CD4-positive, alpha-beta memory T cell (primary cell): ENCODE results near the gene CGNL1. TPM values are rescaled to one million over a fixed set of nuclear protein-coding genes. Genes with fewer than 3 reads are reported as not detected.

Experiments
- CTCF ChIA-PET: fragments of 350-600 bp; sonication (Branson Sonifier 250); formaldehyde crosslinking; loops from one replicate; lab custom pipeline; 2021; ENCODE audit warnings: inconsistent platforms; ENCODE audit not compliant: partially characterized antibody; lab: Charles Lee
- POLR2A ChIA-PET: fragments of 350-600 bp; sonication (Branson Sonifier 250); formaldehyde crosslinking; loops from one replicate; lab custom pipeline; 2021; ENCODE audit not compliant: partially characterized antibody; lab: Charles Lee
- DNase-seq, 5 donors: peaks; one replicate each; pipeline versions ENCODE4 v3.0.0 to v3.0.0-alpha.2; 2020 to 2022; ENCODE audit warnings: mixed read lengths in 1 of 5
- H3K27ac ChIP-seq: one replicate; pipeline ENCODE4 v1.7.0; 2013; ENCODE audit warnings: low read depth, low read length
- H3K27me3 ChIP-seq: 2 replicates; pipeline ENCODE4 v1.7.0; 2013; ENCODE audit warnings: mild to moderate bottlenecking, low read length, moderate library complexity; ENCODE audit not compliant: insufficient read depth
- H3K36me3 ChIP-seq: 2 replicates; pipeline ENCODE4 v1.7.0; 2013; ENCODE audit warnings: mild to moderate bottlenecking, low read length, moderate library complexity; ENCODE audit not compliant: insufficient read depth
- H3K4me1 ChIP-seq: 2 replicates; pipeline ENCODE4 v1.7.0; 2013; ENCODE audit warnings: mild to moderate bottlenecking, low read length, moderate library complexity; ENCODE audit not compliant: insufficient read depth
- H3K4me3 ChIP-seq, 2 donors: one replicate each; pipeline ENCODE4 v1.7.0; 2013; ENCODE audit warnings: low read length in 2 of 2, mild to moderate bottlenecking in 1 of 2
- H3K9me3 ChIP-seq, 2 donors: one replicate each; pipeline ENCODE4 v1.7.0; 2013; ENCODE audit warnings: low read length in 2 of 2, control low read depth in 1 of 2; ENCODE audit not compliant: control insufficient read depth in 1 of 2
- H3K27ac Mint-ChIP-seq, 7 donors: one replicate each; pipeline ENCODE4 v1.8.0; 2020 to 2021; ENCODE audit warnings: mixed read lengths in 7 of 7, mild to moderate bottlenecking in 6 of 7, inconsistent platforms in 3 of 7, moderate library complexity in 3 of 7
- H3K27me3 Mint-ChIP-seq, 2 donors: one replicate each; pipeline ENCODE4 v1.8.0; 2020 to 2021; ENCODE audit warnings: mixed read lengths in 2 of 2
- H3K36me3 Mint-ChIP-seq, 2 donors: one replicate each; pipeline ENCODE4 v1.8.0; 2020 to 2021; ENCODE audit warnings: mixed read lengths in 2 of 2, inconsistent platforms in 1 of 2, mild to moderate bottlenecking in 1 of 2
- H3K4me1 Mint-ChIP-seq, 4 donors: one replicate each; pipeline ENCODE4 v1.8.0; 2020 to 2021; ENCODE audit warnings: mixed read lengths in 4 of 4, mild to moderate bottlenecking in 1 of 4
- H3K4me3 Mint-ChIP-seq, 8 donors: one replicate each; pipeline ENCODE4 v1.8.0; 2020 to 2021; ENCODE audit warnings: mixed read lengths in 8 of 8, mild to moderate bottlenecking in 7 of 8, moderate library complexity in 6 of 8, inconsistent platforms in 3 of 8
- H3K9me3 Mint-ChIP-seq, 8 donors: one replicate each; pipeline ENCODE4 v1.8.0; 2020 to 2021; ENCODE audit warnings: mixed read lengths in 8 of 8, mild to moderate bottlenecking in 5 of 8, inconsistent platforms in 3 of 8, moderate library complexity in 1 of 8
- intact Hi-C: fragments of 100-400 bp; cut with micrococcal nuclease; formaldehyde crosslinking; loops from one replicate; pipeline ENCODE4 v1.15.1; 2023
- polyA plus RNA-seq, 2 donors: library from polyadenylated mRNA; unstranded; fragments of 300-500 nt; fragmentation: Illumina TruSeq; gene quantifications; one replicate each; pipeline ENCODE4 v1.2.3, GENCODE V29; 2021
- total RNA-seq, 2 experiments: library from RNA; stranded (reverse); gene quantifications; one replicate each; pipeline ENCODE4 v1.2.3, GENCODE V29; 2021

The CGNL1 gene
- total and polyA plus RNA-seq, 4 experiments from 2014 or later: not detected

- intact Hi-C loops: no loop called here
- ChIA-PET CTCF (interaction anchor here (1.3 to 6.2 kb wide), 2 partner anchors 86 to 302 kb away, joined by 3 to 57 read pairs; no protein-coding TSS in a partner anchor), POLR2A (no interaction called here)
These were observed 181.5 kb downstream of the CGNL1 start for GRCh38 chr15:57557810-57558209.

GRCh38 chr15:57559875-57560274, 183.6 kb downstream of the CGNL1 start:
- peaks cover 12% of the 10 kb centered on the region for H3K4me1 ChIP-seq
- no peaks in the 10 kb centered on the region for H3K36me3 ChIP-seq
- Mint-ChIP-seq H3K27me3 (peaks cover 0 to 1% of the 10 kb centered on the region in 2 donors), H3K4me3 (no peak overlapping the region), H3K9me3 (peaks cover 0 to 1% (median 0%) of the 10 kb centered on the region in 8 donors), H3K27ac (no peak overlapping the region), H3K36me3 (no peaks in the 10 kb centered on the region), H3K4me1 (peaks cover 17 to 30% (median 23%) of the 10 kb centered on the region in 4 donors)
- DNase-seq: peak in 4 of 5 donors; percentile 31 to 52 (median 46)
- intact Hi-C loops: loop anchor here (1.0 to 10.0 kb wide), 5 partner anchors 81 to 1965 kb away; partner anchors contain the start of gene POLR2M
- H3K27ac ChIP-seq: no peak overlapping the region
- ChIA-PET CTCF (interaction anchor here (0.8 to 6.2 kb wide), 25 partner anchors 9 to 442 kb away, joined by 3 to 57 read pairs (median 4); partner anchors contain the start of gene POLR2M), POLR2A (interaction anchor here (1.1 kb wide), 1 partner anchor 27 kb away, joined by 3 read pairs; no protein-coding TSS in a partner anchor)
- no peak overlapping the region for H3K4me3 ChIP-seq
- no peaks in the 10 kb centered on the region for H3K9me3 ChIP-seq
- no peaks in the 10 kb centered on the region for H3K27me3 ChIP-seq

More at GRCh38 chr15:57557810-57558209, 181.5 kb downstream of the CGNL1 start:
- Mint-ChIP-seq H3K4me3 (no peak overlapping the region), H3K27me3 (peaks cover 0 to 4% of the 10 kb centered on the region in 2 donors), H3K4me1 (peaks cover 11 to 19% (median 15%) of the 10 kb centered on the region in 4 donors), H3K36me3 (no peaks in the 10 kb centered on the region), H3K9me3 (peaks cover 0 to 3% (median 0%) of the 10 kb centered on the region in 8 donors), H3K27ac (no peak overlapping the region)
- Histone ChIP-seq H3K27me3 (no peaks in the 10 kb centered on the region), H3K4me1 (peaks cover 12% of the 10 kb centered on the region), H3K9me3 (no peaks in the 10 kb centered on the region), H3K27ac (no peak overlapping the region), H3K36me3 (no peaks in the 10 kb centered on the region), H3K4me3 (no peak overlapping the region)
- no peak for DNase-seq

GRCh38 chr15:57561041-57561711, 184.9 kb downstream of the CGNL1 start:
- Histone ChIP-seq H3K27me3 (no peaks in the 10 kb centered on the region), H3K4me1 (peaks cover 24% of the 10 kb centered on the region), H3K27ac (no peak overlapping the region), H3K9me3 (no peaks in the 10 kb centered on the region), H3K4me3 (no peak overlapping the region), H3K36me3 (no peaks in the 10 kb centered on the region)
- peak; percentile 60 to 65 (median 62) for DNase-seq
- ChIA-PET POLR2A (interaction anchor here (1.1 kb wide), 1 partner anchor 26 kb away, joined by 3 read pairs; no protein-coding TSS in a partner anchor), CTCF (interaction anchor here (0.7 to 6.2 kb wide), 18 partner anchors 10 to 443 kb away, joined by 3 to 57 read pairs (median 4); no protein-coding TSS in a partner anchor)
- Mint-ChIP-seq H3K27me3 (peaks cover 0 to 1% of the 10 kb centered on the region in 2 donors), H3K4me3 (peak overlapping the region in 7 of 8 donors; percentile 14 to 64 (median 55)), H3K9me3 (peaks cover 0 to 1% (median 0%) of the 10 kb centered on the region in 8 donors), H3K4me1 (peaks cover 25 to 43% (median 32%) of the 10 kb centered on the region in 4 donors), H3K36me3 (no peaks in the 10 kb centered on the region), H3K27ac (peak overlapping the region in 4 of 7 donors; percentile 11 to 59 (median 38))
- intact Hi-C loops: loop anchor here (1.0 to 10.0 kb wide), 5 partner anchors 51 to 1964 kb away; partner anchors contain the start of gene POLR2M

GRCh38 chr15:57562196-57562769, 186.0 kb downstream of the CGNL1 start:
- Histone ChIP-seq H3K36me3 (no peaks in the 10 kb centered on the region), H3K27me3 (no peaks in the 10 kb centered on the region), H3K9me3 (no peaks in the 10 kb centered on the region), H3K27ac (no peak overlapping the region), H3K4me3 (no peak overlapping the region), H3K4me1 (peaks cover 24% of the 10 kb centered on the region)
- DNase-seq: no peak
- Mint-ChIP-seq H3K36me3 (no peaks in the 10 kb centered on the region), H3K27me3 (peaks cover 1 to 3% of the 10 kb centered on the region in 2 donors), H3K27ac (peak overlapping the region in 6 of 7 donors; percentile 16 to 79 (median 67)), H3K4me1 (peaks cover 27 to 49% (median 36%) of the 10 kb centered on the region in 4 donors), H3K4me3 (peak overlapping the region in 2 of 8 donors; percentile 46 to 58), H3K9me3 (peaks cover 0 to 1% (median 0%) of the 10 kb centered on the region in 8 donors)
- ChIA-PET CTCF (interaction anchor here (1.1 kb wide), 2 partner anchors 29 to 57 kb away, joined by 3 to 4 read pairs; no protein-coding TSS in a partner anchor), POLR2A (no interaction called here)
- intact Hi-C loops: loop anchor here (5.0 to 10.0 kb wide), 2 partner anchors 95 to 1963 kb away; no protein-coding TSS in a partner anchor

DNA sequence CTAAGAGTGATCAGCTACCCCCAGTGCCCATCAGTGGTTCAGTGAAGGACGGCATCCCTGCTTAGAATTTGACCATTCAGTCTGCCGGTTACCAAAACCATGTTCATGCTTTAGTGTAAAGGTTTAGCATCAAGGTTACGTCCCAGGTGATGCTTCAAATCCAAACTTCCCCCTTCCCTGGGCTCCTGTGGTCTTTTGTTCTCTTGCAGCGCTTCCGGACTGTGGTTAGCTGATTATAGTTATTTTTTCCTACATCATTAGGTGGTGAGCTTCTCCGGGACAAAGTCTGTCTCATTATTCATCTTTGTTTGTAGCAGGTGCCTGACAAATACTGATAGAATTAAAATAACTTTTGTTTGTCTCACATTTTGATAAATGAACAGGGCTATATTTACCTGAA, 187.1 kb downstream of the CGNL1 start:
- peak overlapping the region in 6 of 7 donors; percentile 13 to 89 (median 76) for H3K27ac Mint-ChIP-seq
- ChIA-PET CTCF (interaction anchor here (0.9 to 1.1 kb wide), 4 partner anchors 10 to 298 kb away, joined by 3 to 4 read pairs (median 4); no protein-coding TSS in a partner anchor), POLR2A (no interaction called here)
- H3K4me3 Mint-ChIP-seq: peak overlapping the region in 3 of 8 donors; percentile 1 to 39 (median 23)
- peak in 4 of 5 donors; percentile 11 to 58 (median 33) for DNase-seq
- peaks cover 1 to 6% of the 10 kb centered on the region in 2 donors for H3K27me3 Mint-ChIP-seq
- Histone ChIP-seq H3K27me3 (no peaks in the 10 kb centered on the region), H3K4me1 (peaks cover 24% of the 10 kb centered on the region), H3K27ac (no peak overlapping the region), H3K4me3 (no peak overlapping the region), H3K9me3 (no peaks in the 10 kb centered on the region), H3K36me3 (no peaks in the 10 kb centered on the region)
- intact Hi-C loops: loop anchor here (5.0 to 10.0 kb wide), 2 partner anchors 94 to 1961 kb away; no protein-coding TSS in a partner anchor
- no peaks in the 10 kb centered on the region for H3K36me3 Mint-ChIP-seq
- H3K4me1 Mint-ChIP-seq: peaks cover 27 to 49% (median 36%) of the 10 kb centered on the region in 4 donors
- peaks cover 0 to 1% (median 0%) of the 10 kb centered on the region in 8 donors for H3K9me3 Mint-ChIP-seq

GRCh38 chr15:57565311-57565710, 189.0 kb downstream of the CGNL1 start:
- H3K36me3 Mint-ChIP-seq: no peaks in the 10 kb centered on the region
- no peak overlapping the region for H3K27ac ChIP-seq
- ChIA-PET CTCF (no interaction called here), POLR2A (interaction anchor here (1.0 kb wide), 1 partner anchor 91 kb away, joined by 3 read pairs; no protein-coding TSS in a partner anchor)
- H3K9me3 ChIP-seq: no peaks in the 10 kb centered on the region
- H3K36me3 ChIP-seq: no peaks in the 10 kb centered on the region
- peak overlapping the region in 7 of 8 donors; percentile 35 to 72 (median 57) for H3K4me3 Mint-ChIP-seq
- intact Hi-C loops: loop anchor here (10.0 kb wide), 1 partner anchor 1959 kb away; no protein-coding TSS in a partner anchor
- H3K27me3 ChIP-seq: no peaks in the 10 kb centered on the region
- peaks cover 27 to 49% (median 36%) of the 10 kb centered on the region in 4 donors for H3K4me1 Mint-ChIP-seq
- peak; percentile 53 to 87 (median 74) for DNase-seq
- H3K27ac Mint-ChIP-seq: peak overlapping the region; percentile 4 to 92 (median 76)
- H3K9me3 Mint-ChIP-seq: peaks cover 0 to 2% (median 0%) of the 10 kb centered on the region in 8 donors
- H3K4me1 ChIP-seq: peaks cover 24% of the 10 kb centered on the region
- H3K4me3 ChIP-seq: no peak overlapping the region
- peaks cover 0 to 8% of the 10 kb centered on the region in 2 donors for H3K27me3 Mint-ChIP-seq
